Astrocyte (in vitro differentiated cells and primary cell): ENCODE data around the gene ULK4. TPM values are rescaled to one million over a fixed set of nuclear protein-coding genes. Genes with fewer than 3 reads are reported as not detected.

ENCODE experiments used
- DNase-seq: peaks from one replicate; pipeline ENCODE4 v3.0.0-alpha.2; 2010; ENCODE audit warnings: low read depth
- FAIRE-seq: peaks from 2 replicates; lab custom pipeline; 2011; peaks lifted over from hg19 to GRCh38; lab: Jason Lieb, UNC
- H2AFZ ChIP-seq: 2 replicates; pipeline ENCODE4 v1.6.0; 2012; ENCODE audit warnings: low read depth, low read length, inconsistent platforms
- H3K27ac ChIP-seq: 2 replicates; pipeline ENCODE4 v1.5.1; 2011; ENCODE audit warnings: low read depth, low read length, inconsistent platforms
- H3K27me3 ChIP-seq: 2 replicates; pipeline ENCODE4 v1.6.0; 2011; ENCODE audit warnings: low read length, inconsistent platforms; ENCODE audit not compliant: insufficient read depth
- H3K36me3 ChIP-seq: 2 replicates; pipeline ENCODE4 v1.5.1; 2011; ENCODE audit warnings: low read length, inconsistent platforms; ENCODE audit not compliant: insufficient read depth
- H3K4me1 ChIP-seq: 2 replicates; pipeline ENCODE4 v1.5.1; 2011; ENCODE audit warnings: low read length, inconsistent platforms; ENCODE audit not compliant: insufficient read depth
- H3K4me2 ChIP-seq: 2 replicates; pipeline ENCODE4 v1.6.0; 2012; ENCODE audit warnings: low read length, inconsistent platforms
- H3K4me3 ChIP-seq: 2 replicates; pipeline ENCODE4 v1.5.1; 2011; ENCODE audit warnings: low read depth, mild to moderate bottlenecking, low read length, inconsistent platforms; ENCODE audit not compliant: insufficient read depth
- H3K79me2 ChIP-seq: 2 replicates; pipeline ENCODE4 v1.6.0; 2012; ENCODE audit warnings: mild to moderate bottlenecking, low read length, inconsistent platforms; ENCODE audit not compliant: insufficient read depth
- H3K9ac ChIP-seq: 2 replicates; pipeline ENCODE4 v1.6.0; 2012; ENCODE audit warnings: mild to moderate bottlenecking, low read length, inconsistent platforms
- H3K9me3 ChIP-seq: 2 replicates; pipeline ENCODE4 v1.5.1; 2012; ENCODE audit warnings: low read depth, mild to moderate bottlenecking, low read length, inconsistent platforms; ENCODE audit not compliant: insufficient read depth
- H4K20me1 ChIP-seq: 2 replicates; pipeline ENCODE4 v1.6.0; 2012; ENCODE audit warnings: low read length, inconsistent platforms; ENCODE audit not compliant: insufficient read depth
- H3K27ac Mint-ChIP-seq: one replicate; pipeline ENCODE4 v1.8.0; 2021; ENCODE audit warnings: mild to moderate bottlenecking, mixed read lengths; ENCODE audit not compliant: unreplicated experiment
- H3K27me3 Mint-ChIP-seq: one replicate; pipeline ENCODE4 v1.8.0; 2021; ENCODE audit warnings: low read depth, mixed read lengths; ENCODE audit not compliant: unreplicated experiment
- H3K36me3 Mint-ChIP-seq: one replicate; pipeline ENCODE4 v1.8.0; 2021; ENCODE audit warnings: low read depth, mixed read lengths; ENCODE audit not compliant: unreplicated experiment
- H3K4me1 Mint-ChIP-seq: one replicate; pipeline ENCODE4 v1.8.0; 2021; ENCODE audit warnings: low read depth, mixed read lengths; ENCODE audit not compliant: unreplicated experiment
- H3K4me3 Mint-ChIP-seq: one replicate; pipeline ENCODE4 v1.8.0; 2021; ENCODE audit warnings: mild to moderate bottlenecking, moderate library complexity, mixed read lengths; ENCODE audit not compliant: unreplicated experiment
- H3K9me3 Mint-ChIP-seq: one replicate; pipeline ENCODE4 v1.8.0; 2021; ENCODE audit warnings: mild to moderate bottlenecking, mixed read lengths; ENCODE audit not compliant: unreplicated experiment
- CTCF ChIP-seq: IDR thresholded peaks from 2 replicates; pipeline ENCODE4 v1.5.1; 2011; ENCODE audit warnings: low read depth, mild to moderate bottlenecking, inconsistent platforms, low read length, moderate library complexity; ENCODE audit not compliant: insufficient read depth
- EZH2 ChIP-seq: IDR thresholded peaks from 2 replicates; pipeline ENCODE4 v1.6.1; 2012; ENCODE audit warnings: mild to moderate bottlenecking, low read length, inconsistent platforms; ENCODE audit not compliant: insufficient read depth
- total RNA-seq: library from RNA; stranded (reverse); gene quantifications from 2 replicates; pipeline ENCODE4 v1.2.1, GENCODE V29; 2021

Gene ULK4
- total RNA-seq, 1 donor from 2014 or later, result 6.6 TPM

GRCh38 chr3:41847679-41848078, 114.2 kb downstream of the ULK4 start:
- Histone ChIP-seq H3K27ac (no peak overlapping the region), H4K20me1 (no peaks in the 10 kb centered on the region), H2AFZ (no peak overlapping the region), H3K4me2 (no peak overlapping the region), H3K4me3 (no peak overlapping the region), H3K36me3 (no peaks in the 10 kb centered on the region), H3K79me2 (no peaks in the 10 kb centered on the region), H3K4me1 (no peaks in the 10 kb centered on the region), H3K9me3 (no peaks in the 10 kb centered on the region), H3K9ac (no peak overlapping the region), H3K27me3 (no peaks in the 10 kb centered on the region)
- Mint-ChIP-seq H3K36me3 (peaks cover 8% of the 10 kb centered on the region), H3K27ac (no peak overlapping the region), H3K9me3 (peaks cover 3% of the 10 kb centered on the region), H3K4me1 (peaks cover 4% of the 10 kb centered on the region), H3K27me3 (no peaks in the 10 kb centered on the region), H3K4me3 (no peak overlapping the region)
- no peak for FAIRE-seq
- no peak for DNase-seq
- TF ChIP-seq CTCF (no peak), EZH2 (no peak)

GRCh38 chr3:41846850-41847249, 115.1 kb downstream of the ULK4 start:
- H3K4me1 Mint-ChIP-seq, result peaks cover 4% of the 10 kb centered on the region
- FAIRE-seq, result no peak

More at GRCh38 chr3:41846850-41847249, 115.1 kb downstream of the ULK4 start:
- H3K27ac Mint-ChIP-seq, result no peak overlapping the region
- H3K4me2 ChIP-seq, result no peak overlapping the region
- no peaks in the 10 kb centered on the region for H3K27me3 ChIP-seq
- no peaks in the 10 kb centered on the region for H3K4me1 ChIP-seq
- no peak overlapping the region for H3K9ac ChIP-seq
- H3K27me3 Mint-ChIP-seq, result no peaks in the 10 kb centered on the region
- H3K9me3 ChIP-seq, result no peaks in the 10 kb centered on the region
- H3K9me3 Mint-ChIP-seq, result peaks cover 4% of the 10 kb centered on the region
- no peak overlapping the region for H2AFZ ChIP-seq
- H3K4me3 Mint-ChIP-seq, result no peak overlapping the region
- no peaks in the 10 kb centered on the region for H3K79me2 ChIP-seq
- H3K36me3 ChIP-seq, result no peaks in the 10 kb centered on the region
- peaks cover 15% of the 10 kb centered on the region for H3K36me3 Mint-ChIP-seq
- no peak overlapping the region for H3K27ac ChIP-seq
- TF ChIP-seq EZH2 (no peak), CTCF (no peak)
- no peak overlapping the region for H3K4me3 ChIP-seq
- H4K20me1 ChIP-seq, result no peaks in the 10 kb centered on the region
- peak; percentile 23 for DNase-seq
